ENCODE measurements around the gene KANSL1. TPM values are rescaled to one million over a fixed set of nuclear protein-coding genes. Genes with fewer than 3 reads are reported as not detected.
"Not testable (repeated sequence)": the region's sequence is repeated elsewhere in the genome, so short reads cannot be mapped to it uniquely, and the experiment has no call there.

KANSL1 gene
- total RNA-seq, 1 donor from 2014 or later, result 60.2 TPM

GRCh38 chr17:46007461-46007965, 185.7 kb downstream of the KANSL1 start:
- DNase-seq (ENCODE audit: extremely low read depth, low read depth, low spot score), result no peak

DNA sequence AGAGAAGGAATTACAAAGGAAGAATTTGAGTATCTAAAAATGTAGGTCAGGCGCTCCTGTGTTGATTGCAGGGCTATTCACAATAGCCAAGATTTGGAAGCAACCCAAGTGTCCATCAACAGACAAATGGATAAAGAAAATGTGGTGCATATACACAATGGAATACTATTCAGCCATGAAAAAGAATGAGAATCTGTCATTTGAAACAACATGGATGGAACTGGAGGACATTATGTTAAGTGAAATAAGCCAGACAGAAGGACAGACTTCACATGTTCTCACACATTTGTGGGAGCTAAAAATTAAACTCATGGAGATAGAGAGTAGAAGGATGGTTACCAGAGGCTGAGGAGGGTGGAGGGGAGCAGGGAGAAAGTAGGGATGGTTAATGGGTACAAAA, 187.1 kb downstream of the KANSL1 start:
- DNase-seq (ENCODE audit: extremely low read depth, low read depth, low spot score), result not testable (repeated sequence)

DNA sequence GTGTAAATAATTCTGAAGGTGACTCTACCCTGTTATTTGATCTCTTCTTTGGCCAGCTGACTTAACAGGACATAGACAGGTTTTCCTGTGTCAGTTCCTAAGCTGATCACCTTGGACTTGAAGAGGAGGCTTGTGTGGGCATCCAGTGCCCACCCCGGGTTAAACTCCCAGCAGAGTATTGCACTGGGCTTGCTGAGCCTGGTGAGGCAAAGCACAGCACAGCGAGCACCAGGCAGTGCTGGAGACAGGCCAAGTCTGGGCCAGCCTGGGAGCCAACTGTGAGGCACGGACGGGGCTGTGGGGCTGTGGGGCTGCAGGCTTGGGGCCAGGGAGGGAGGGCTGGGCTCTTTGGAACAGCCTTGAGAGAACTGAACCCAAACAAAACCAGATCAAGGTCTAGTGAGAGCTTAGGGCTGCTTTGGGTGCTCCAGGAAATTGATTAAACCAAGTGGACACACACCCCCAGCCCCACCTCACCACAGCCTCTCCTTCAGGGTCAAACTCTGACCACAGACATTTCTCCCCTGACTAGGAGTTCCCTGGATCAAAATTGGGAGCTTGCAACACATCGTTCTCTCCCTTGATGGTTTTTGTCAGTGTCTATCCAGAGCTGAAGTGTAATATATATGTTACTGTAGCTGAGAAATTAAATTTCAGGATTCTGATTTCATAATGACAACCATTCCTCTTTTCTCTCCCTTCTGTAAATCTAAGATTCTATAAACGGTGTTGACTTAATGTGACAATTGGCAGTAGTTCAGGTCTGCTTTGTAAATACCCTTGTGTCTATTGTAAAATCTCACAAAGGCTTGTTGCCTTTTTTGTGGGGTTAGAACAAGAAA, 189.1 kb downstream of the KANSL1 start:
- no peak for DNase-seq (ENCODE audit: extremely low read depth, low read depth, low spot score)

- DNase-seq (ENCODE audit: extremely low read depth, low read depth, low spot score), result no peak
These were observed 190.3 kb downstream of the KANSL1 start for GRCh38 chr17:46002973-46003316.

DNA sequence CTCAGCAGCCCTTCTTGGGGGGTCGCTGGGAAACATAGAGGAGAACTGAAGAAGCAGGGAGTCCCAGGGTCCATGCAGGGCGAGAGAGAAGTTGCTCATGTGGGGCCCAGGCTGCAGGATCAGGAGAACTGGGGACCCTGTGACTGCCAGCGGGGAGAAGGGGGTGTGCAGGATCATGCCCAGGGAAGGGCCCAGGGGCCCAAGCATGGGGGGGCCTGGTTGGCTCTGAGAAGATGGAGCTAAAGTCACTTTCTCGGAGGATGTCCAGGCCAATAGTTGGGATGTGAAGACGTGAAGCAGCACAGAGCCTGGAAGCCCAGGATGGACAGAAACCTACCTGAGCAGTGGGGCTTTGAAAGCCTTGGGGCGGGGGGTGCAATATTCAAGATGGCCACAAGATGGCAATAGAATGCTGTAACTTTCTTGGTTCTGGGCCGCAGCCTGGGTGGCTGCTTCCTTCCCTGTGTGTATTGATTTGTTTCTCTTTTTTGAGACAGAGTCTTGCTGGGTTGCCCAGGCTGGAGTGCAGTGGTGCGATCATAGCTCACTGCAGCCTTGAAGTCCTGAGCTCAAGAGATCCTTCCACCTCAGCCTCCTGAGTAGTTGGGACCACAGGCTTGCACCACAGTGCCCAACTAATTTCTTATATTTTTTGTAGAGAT, 190.8 kb downstream of the KANSL1 start:
- DNase-seq (ENCODE audit: extremely low read depth, low read depth, low spot score), result no peak

DNA sequence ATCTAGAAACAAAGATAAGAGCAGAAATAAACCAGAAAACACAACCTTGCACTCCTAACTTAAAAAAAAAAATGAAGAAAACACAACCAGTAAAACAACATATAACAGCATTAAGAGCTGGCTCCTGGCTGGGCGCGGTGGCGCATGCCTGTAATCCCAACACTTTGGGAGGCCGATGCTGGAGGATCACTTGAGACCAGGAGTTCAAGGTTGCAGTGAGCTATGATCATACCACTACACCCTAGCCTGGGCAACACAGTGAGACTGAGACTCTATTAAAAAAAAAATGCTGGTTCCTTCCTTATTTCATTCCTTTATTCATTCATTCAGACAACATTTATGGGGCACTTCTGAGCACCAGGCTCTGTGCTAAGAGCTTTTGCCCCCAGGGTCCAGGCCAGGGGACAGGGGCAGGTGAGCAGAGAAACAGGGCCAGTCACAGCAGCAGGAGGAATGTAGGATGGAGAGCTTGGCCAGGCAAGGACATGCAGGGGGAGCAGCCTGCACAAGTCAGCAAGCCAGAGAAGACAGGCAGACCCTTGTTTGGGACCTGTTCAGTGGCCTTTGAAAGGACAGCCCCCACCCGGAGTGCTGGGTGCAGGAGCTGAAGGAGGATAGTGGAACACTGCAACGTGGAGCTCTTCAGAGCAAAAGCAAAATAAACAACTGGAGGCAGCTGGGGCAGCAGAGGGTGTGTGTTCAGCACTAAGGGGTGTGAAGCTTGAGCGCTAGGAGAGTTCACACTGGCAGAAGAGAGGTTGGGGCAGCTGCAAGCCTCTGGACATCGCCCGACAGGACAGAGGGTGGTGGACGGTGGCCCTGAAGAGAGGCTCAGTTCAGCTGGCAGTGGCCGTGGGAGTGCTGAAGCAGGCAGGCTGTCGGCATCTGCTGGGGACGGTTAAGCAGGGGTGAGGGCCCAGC, 191.6 kb downstream of the KANSL1 start:
- DNase-seq (ENCODE audit: extremely low read depth, low read depth, low spot score), result no peak

GRCh38 chr17:46000757-46001156, 192.5 kb downstream of the KANSL1 start:
- no peak for DNase-seq (ENCODE audit: extremely low read depth, low read depth, low spot score)

- no peak for DNase-seq (ENCODE audit: extremely low read depth, low read depth, low spot score)
These were observed 192.9 kb downstream of the KANSL1 start for GRCh38 chr17:46000292-46000691.

DNA sequence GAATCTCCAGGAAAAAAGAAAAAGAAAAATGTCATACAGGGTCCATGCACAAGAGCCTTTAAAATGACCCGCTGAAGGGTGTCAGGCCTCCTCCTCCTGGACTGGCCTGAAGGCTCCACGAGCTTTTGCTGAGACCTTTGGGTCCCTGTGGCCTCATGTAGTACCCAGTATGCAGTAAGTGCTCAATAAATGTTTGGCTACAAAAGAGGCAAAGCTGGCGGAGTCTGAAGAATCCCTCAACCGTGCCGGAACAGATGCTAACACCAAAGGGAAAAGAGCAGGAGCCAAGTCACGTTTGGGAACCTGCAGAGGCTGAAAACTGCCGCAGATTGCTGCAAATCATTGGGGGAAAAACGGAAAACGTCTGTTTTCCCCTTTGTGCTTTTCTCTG, 193.3 kb downstream of the KANSL1 start:
- no peak for DNase-seq (ENCODE audit: extremely low read depth, low read depth, low spot score)

GRCh38 chr17:45998987-45999899, 194.0 kb downstream of the KANSL1 start, which contains the start of gene STH:
Gene STH, plus strand, starts transcription at chr17:45999250. Its CDS starts 30 bp downstream, at chr17:45999280.
- no peak for DNase-seq (ENCODE audit: extremely low read depth, low read depth, low spot score)

GRCh38 chr17:45997624-45998023, 195.6 kb downstream of the KANSL1 start:
- no peak for DNase-seq (ENCODE audit: extremely low read depth, low read depth, low spot score)

DNA sequence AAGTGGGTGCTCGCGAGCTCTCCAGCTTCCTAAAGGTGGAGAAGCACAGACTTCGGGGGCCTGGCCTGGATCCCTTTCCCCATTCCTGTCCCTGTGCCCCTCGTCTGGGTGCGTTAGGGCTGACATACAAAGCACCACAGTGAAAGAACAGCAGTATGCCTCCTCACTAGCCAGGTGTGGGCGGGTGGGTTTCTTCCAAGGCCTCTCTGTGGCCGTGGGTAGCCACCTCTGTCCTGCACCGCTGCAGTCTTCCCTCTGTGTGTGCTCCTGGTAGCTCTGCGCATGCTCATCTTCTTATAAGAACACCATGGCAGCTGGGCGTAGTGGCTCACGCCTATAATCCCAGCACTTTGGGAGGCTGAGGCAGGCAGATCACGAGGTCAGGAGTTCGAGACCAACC, 196.1 kb downstream of the KANSL1 start:
- DNase-seq (ENCODE audit: extremely low read depth, low read depth, low spot score), result no peak

- DNase-seq (ENCODE audit: extremely low read depth, low read depth, low spot score), result no peak
These were observed 196.8 kb downstream of the KANSL1 start for GRCh38 chr17:45996282-45996937.

DNA sequence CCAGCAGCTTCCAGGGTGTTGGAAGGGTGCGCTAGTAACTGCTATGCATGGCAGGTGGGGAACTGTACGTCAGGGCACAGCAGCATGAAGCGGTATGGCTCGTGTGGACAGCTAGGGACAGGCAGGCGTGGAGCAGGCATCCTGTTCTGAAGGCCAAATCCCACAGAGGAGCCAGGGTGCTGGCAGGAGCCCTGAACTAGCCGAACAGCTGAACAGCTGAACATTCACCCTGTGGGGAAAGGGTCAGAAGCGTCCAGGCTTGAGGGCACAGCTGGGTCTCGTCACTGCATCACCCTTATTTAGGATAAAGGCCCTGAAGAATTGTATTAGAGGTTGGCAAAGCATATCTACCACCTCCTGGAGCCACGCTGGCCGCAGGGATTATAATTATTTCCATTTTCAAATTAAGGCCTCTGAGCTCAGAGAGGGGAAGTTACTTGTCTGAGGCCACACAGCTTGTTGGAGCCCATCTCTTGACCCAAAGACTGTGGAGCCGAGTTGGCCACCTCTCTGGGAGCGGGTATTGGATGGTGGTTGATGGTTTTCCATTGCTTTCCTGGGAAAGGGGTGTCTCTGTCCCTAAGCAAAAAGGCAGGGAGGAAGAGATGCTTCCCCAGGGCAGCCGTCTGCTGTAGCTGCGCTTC, 197.5 kb downstream of the KANSL1 start:
- DNase-seq (ENCODE audit: extremely low read depth, low read depth, low spot score), result no peak

GRCh38 chr17:45994987-45995386, 198.2 kb downstream of the KANSL1 start:
- DNase-seq (ENCODE audit: extremely low read depth, low read depth, low spot score), result no peak

GRCh38 chr17:45993962-45994627, 199.1 kb downstream of the KANSL1 start:
- no peak for DNase-seq (ENCODE audit: extremely low read depth, low read depth, low spot score)

DNA sequence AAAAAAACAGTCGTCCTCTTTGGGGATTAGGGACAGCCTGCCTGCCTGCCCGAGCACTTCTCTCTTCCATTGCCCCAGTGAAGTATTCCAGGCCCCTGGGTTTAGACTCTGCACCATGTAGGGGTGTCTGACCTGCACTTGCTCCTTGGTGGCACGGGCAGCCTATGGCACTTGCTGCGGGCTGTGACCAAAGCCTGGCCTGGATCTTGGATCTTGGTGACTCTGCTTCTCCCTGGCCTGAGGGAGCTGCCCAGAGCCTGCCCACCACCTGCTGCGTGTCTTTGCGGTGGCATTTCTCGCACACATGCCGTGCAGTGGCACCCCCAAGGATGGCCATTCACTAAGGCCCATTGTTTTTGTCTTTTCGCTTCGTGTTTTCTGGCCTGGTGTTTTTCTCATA, 200.3 kb downstream of the KANSL1 start:
- no peak for DNase-seq (ENCODE audit: extremely low read depth, low read depth, low spot score)

- no peak for DNase-seq (ENCODE audit: extremely low read depth, low read depth, low spot score)
These were observed 201.1 kb downstream of the KANSL1 start for GRCh38 chr17:45992175-45992574.

All from glomerular endothelial cell (primary cell).